K562 (cell line): ENCODE measurements around the gene SFRP2. TPM values are rescaled to one million over a fixed set of nuclear protein-coding genes. Genes with fewer than 3 reads are reported as not detected.

Experiments
- ATAC-seq: fragments of 200-7000 bp; cut with Tn5 transposase; 3 replicates; pipeline ENCODE4 v1.9.1; 2020; ENCODE audit warnings: moderate library complexity
- BruUV-seq: library from RNA; stranded (reverse); fragments of 400-500 nt; replicated peaks from 2 replicates; lab custom pipeline; 2021; lab: Mats Ljungman, UMichigan
- CTCF ChIA-PET: fragments of 300-600 bp; formaldehyde crosslinking; extraction: SDS; loops from one replicate; lab custom pipeline; 2021; ENCODE audit warnings: low intra/inter-chr PET ratio; lab: Yijun Ruan, JAX
- POLR2A ChIA-PET: fragments of 300-600, 350-650 bp; sonication (Branson Sonifier 250); formaldehyde crosslinking; extraction: SDS; loops from one replicate; lab custom pipeline; 2021; ENCODE audit warnings: antibody characterized with exemption, inconsistent platforms; lab: Yijun Ruan, JAX
- DNase-seq, 4 experiments: peaks; one replicate each; pipeline versions ENCODE4 v3.0.0 to v3.0.0-alpha.2; 2011 to 2018; ENCODE audit warnings: low spot score in 3 of 4, mixed read lengths in 3 of 4; ENCODE audit errors: extremely low read depth in 1 of 4
- FAIRE-seq: peaks from 2 replicates; lab custom pipeline; 2011; peaks lifted over from hg19 to GRCh38; lab: Jason Lieb, UNC
- H2AFZ ChIP-seq: 2 replicates; pipeline ENCODE4 v1.6.0; 2011; ENCODE audit warnings: low read depth, low read length, control low read depth, inconsistent platforms
- H3K27ac ChIP-seq: fragments of 200-600 bp; 3 replicates; pipeline ENCODE4 v1.8.0; 2011; ENCODE audit warnings: low read depth, mild to moderate bottlenecking, control low read depth, inconsistent platforms, low read length, moderate library complexity, mixed read lengths; ENCODE audit errors: extremely low read depth
- H3K27me3 ChIP-seq, 2 experiments: fragments of 300-600 bp in 1 of 2; 2 replicates in 1 of 2; 3 replicates in 1 of 2; pipeline versions ENCODE4 v1.6.0 to v1.8.0; 2011; ENCODE audit warnings: inconsistent platforms in 2 of 2, low read length in 2 of 2, mild to moderate bottlenecking in 1 of 2, mixed read lengths in 1 of 2, moderate library complexity in 1 of 2; ENCODE audit not compliant: control insufficient read depth in 2 of 2, insufficient read depth in 2 of 2
- H3K36me3 ChIP-seq: fragments of 300-600 bp; 3 replicates; pipeline ENCODE4 v1.8.0; 2011; ENCODE audit warnings: mild to moderate bottlenecking, low read length, inconsistent platforms; ENCODE audit not compliant: control insufficient read depth, insufficient read depth
- H3K4me1 ChIP-seq, 2 experiments: fragments of 200-600 bp in 1 of 2; replicated peaks in 1 of 2; 2 replicates in 1 of 2; 3 replicates in 1 of 2; pipeline versions ENCODE4 v1.5.1 to v1.8.0; 2011; ENCODE audit warnings: inconsistent platforms in 2 of 2, low read length in 2 of 2, mild to moderate bottlenecking in 1 of 2, mixed read lengths in 1 of 2, moderate library complexity in 1 of 2; ENCODE audit not compliant: control insufficient read depth in 2 of 2, insufficient read depth in 2 of 2
- H3K4me2 ChIP-seq: 2 replicates; pipeline ENCODE4 v1.6.1; 2011; ENCODE audit warnings: low read length, control low read depth, inconsistent platforms, mixed read lengths; ENCODE audit not compliant: insufficient read depth
- H3K4me3 ChIP-seq: fragments of 200-600 bp; sonication (generic), shearing (Covaris generic); 2 replicates; pipeline ENCODE4 v1.5.1; 2016; ENCODE audit warnings: control low read depth, inconsistent platforms
- H3K79me2 ChIP-seq: fragments of 200-600 bp; 3 replicates; pipeline ENCODE4 v1.8.0; 2011; ENCODE audit warnings: low read length, inconsistent platforms; ENCODE audit not compliant: control insufficient read depth, insufficient read depth
- H3K9ac ChIP-seq, 2 experiments: 2 replicates each; pipeline versions ENCODE4 v1.6.0 to v1.6.1; 2011; ENCODE audit warnings: low read depth in 2 of 2, low read length in 2 of 2, control low read depth in 1 of 2, inconsistent platforms in 1 of 2, mild to moderate bottlenecking in 1 of 2, mixed read lengths in 1 of 2; ENCODE audit not compliant: insufficient read depth in 1 of 2
- H3K9me1 ChIP-seq: one replicate; pipeline ENCODE4 v1.6.0; 2011; ENCODE audit warnings: inconsistent platforms, mild to moderate bottlenecking, low read length, moderate library complexity; ENCODE audit not compliant: control insufficient read depth, insufficient read depth
- H3K9me3 ChIP-seq: replicated peaks from 2 replicates; pipeline ENCODE4 v1.5.1; 2011; ENCODE audit warnings: low read depth, low read length, inconsistent platforms; ENCODE audit not compliant: control insufficient read depth, insufficient read depth
- H4K20me1 ChIP-seq: replicated peaks from 2 replicates; pipeline ENCODE4 v1.6.1; 2011; ENCODE audit warnings: low read length, inconsistent platforms, mixed read lengths; ENCODE audit not compliant: control insufficient read depth, insufficient read depth
- AFF4 ChIP-seq: sonication (generic); formaldehyde crosslinking; IDR thresholded peaks from 2 replicates; pipeline ENCODE4 v1.8.0; 2023; ENCODE audit warnings: mild to moderate bottlenecking, missing genetic modification reagents
- BHLHE40 ChIP-seq: IDR thresholded peaks from 2 replicates; pipeline ENCODE4 v1.6.1; 2011; ENCODE audit warnings: low read length, improper control_type of control experiment
- CBFB ChIP-seq: sonication (generic); formaldehyde crosslinking; IDR thresholded peaks from 2 replicates; pipeline ENCODE4 v1.4.0; 2020; ENCODE audit warnings: mild to moderate bottlenecking, missing genetic modification reagents
- ETS2 ChIP-seq: IDR thresholded peaks from 2 replicates; pipeline ENCODE4 v1.6.1; 2016; ENCODE audit warnings: borderline replicate concordance, missing genetic modification characterization, mild to moderate bottlenecking, moderate library complexity, missing compliant biosample characterization; ENCODE audit not compliant: poor library complexity, severe bottlenecking
- EWSR1 ChIP-seq: fragments of 450-650 bp; IDR thresholded peaks from 2 replicates; pipeline ENCODE4 v1.6.1; 2018; ENCODE audit warnings: borderline replicate concordance, mild to moderate bottlenecking, low read depth, moderate library complexity; ENCODE audit not compliant: partially characterized antibody
- HDAC3 ChIP-seq: fragments of 450-650 bp; IDR thresholded peaks from 2 replicates; pipeline ENCODE4 v1.6.1; 2018; ENCODE audit warnings: borderline replicate concordance, mild to moderate bottlenecking, moderate library complexity; ENCODE audit not compliant: partially characterized antibody
- NCOA4 ChIP-seq: fragments of 450-650 bp; IDR thresholded peaks from 2 replicates; pipeline ENCODE4 v1.6.1; 2018; ENCODE audit warnings: mild to moderate bottlenecking; ENCODE audit not compliant: partially characterized antibody
- NELFE ChIP-seq: IDR thresholded peaks from 2 replicates; pipeline ENCODE4 v1.6.1; 2011; ENCODE audit warnings: mild to moderate bottlenecking; ENCODE audit not compliant: insufficient read depth, insufficient read length
- NR2C1 ChIP-seq, 2 experiments: fragments of 450-650 bp; IDR thresholded peaks; 2 replicates each; pipeline ENCODE4 v1.6.1; 2017; ENCODE audit warnings: mild to moderate bottlenecking in 2 of 2, antibody characterized with exemption in 1 of 2, inconsistent platforms in 1 of 2, missing compliant biosample characterization in 1 of 2, missing genetic modification characterization in 1 of 2
- NR2F6 ChIP-seq: fragments of 450-650 bp; formaldehyde crosslinking; IDR thresholded peaks from 2 replicates; pipeline ENCODE4 v1.4.0; 2020; ENCODE audit warnings: mild to moderate bottlenecking
- PCBP2 ChIP-seq: fragments of 200-400 bp; formaldehyde crosslinking; IDR thresholded peaks from 2 replicates; pipeline ENCODE4 v1.6.1; 2018; ENCODE audit warnings: low read length, low read depth, mild to moderate bottlenecking, moderate library complexity; ENCODE audit not compliant: poor library complexity, severe bottlenecking
- SUPT5H ChIP-seq: fragments of 450-650 bp; IDR thresholded peaks from 2 replicates; pipeline ENCODE4 v1.6.1; 2016
- ZKSCAN8 ChIP-seq: fragments of 200-800 bp; sonication (Bioruptor generic); IDR thresholded peaks from 2 replicates; pipeline ENCODE4 v1.6.1; 2016; ENCODE audit warnings: missing genetic modification characterization, missing compliant biosample characterization
- ZNF143 ChIP-seq: sonication (generic); formaldehyde crosslinking; IDR thresholded peaks from 2 replicates; pipeline ENCODE4 v1.9.0; 2022; ENCODE audit warnings: mild to moderate bottlenecking, missing genetic modification reagents
- ZNF644 ChIP-seq: fragments of 200-800 bp; sonication (Bioruptor generic); IDR thresholded peaks from 2 replicates; pipeline ENCODE4 v1.6.1; 2016; ENCODE audit warnings: low read depth, missing genetic modification characterization, missing compliant biosample characterization
- WGBS: fragments of 100-300 bp; shearing (Covaris generic); methylation state at CpG from one replicate; pipeline ENCODE4 v1.1.6; 2016; ENCODE audit warnings: low coverage, mixed read lengths; ENCODE audit not compliant: insufficient coverage; ENCODE audit errors: missing lambda C conversion rate; 5-methylcytosine and 5-hydroxymethylcytosine counted together
- in situ Hi-C: fragments of 300-500 bp; cut with MboI; formaldehyde crosslinking; loops from 4 replicates; pipeline ENCODE4 v1.15.0; 2018; ENCODE audit warnings: inconsistent platforms, mixed read lengths
- intact Hi-C: fragments of 100-400 bp; cut with micrococcal nuclease; formaldehyde crosslinking; loops from 2 replicates; pipeline ENCODE4 v1.14.2; 2022
- polyA plus RNA-seq, 8 experiments: library from polyadenylated mRNA; depleted of rRNA in 4 of 8; stranded (reverse) in 5 of 8; unstranded in 3 of 8; fragments of >200 nt; fragmentation: Nextera tagmentation in 2 of 8; fragmentation: Illumina TruSeq in 1 of 8; extraction: Ambion mirVana in 2 of 8; extraction: Trizol in 1 of 8; gene quantifications; 2 replicates each; pipeline versions ENCODE4 v1.2.1 to v1.2.3, GENCODE V29; 2011 to 2014; ENCODE audit warnings: inconsistent platforms in 1 of 8, missing spikeins in 1 of 8
- total RNA-seq, 7 experiments: library from RNA; depleted of rRNA in 6 of 7; stranded (reverse); fragments of >200 nt in 6 of 7; fragmentation: Illumina TruSeq in 2 of 7; extraction: Trizol in 2 of 7; gene quantifications; 2 replicates each; pipeline versions ENCODE4 v1.2.1 to v1.2.3, GENCODE V29; 2011 to 2021; ENCODE audit warnings: low replicate concordance in 1 of 7

Gene SFRP2
- total and polyA plus RNA-seq, 9 of the 15 experiments (the other 6 are each of a cell fraction or from before 2014, with no cell fraction given): 0.29 TPM; not detected in 8

GRCh38 chr4:153745651-153746050, 43.2 kb downstream of the SFRP2 start (continued):
- TF ChIP-seq AFF4 (CRISPR knock-in tag) (no peak), HDAC3 (no peak), NELFE (no peak), ETS2 (tag) (no peak)

- intact Hi-C loops: no loop called here
- TF ChIP-seq ZKSCAN8 (CRISPR knock-in tag) (no peak), PCBP2 (no peak), ZNF143 (CRISPR knock-in tag) (no peak), NR2C1 (IDR thresholded peaks at IDR 0.05) (no peak), NR2C1 (tag; IDR thresholded peaks at IDR 0.05) (no peak), BHLHE40 (no peak), ZNF644 (tag) (no peak), SUPT5H (no peak), NR2F6 (CRISPR knock-in tag) (no peak), NCOA4 (no peak), EWSR1 (no peak), CBFB (CRISPR knock-in tag) (no peak)
- Histone ChIP-seq H2AFZ (no peak overlapping the region), H3K9me1 (no peaks in the 10 kb centered on the region), H3K4me3 (no peak overlapping the region), H3K79me2 (no peaks in the 10 kb centered on the region), H3K9me3 (no peaks in the 10 kb centered on the region), H3K4me1 (no peaks in the 10 kb centered on the region), H3K9ac (no peak overlapping the region), H3K36me3 (no peaks in the 10 kb centered on the region), H3K27me3 (peaks cover 0 to 12% of the 10 kb centered on the region in 2 experiments; a peak in 4 of 5 replicates), H3K4me2 (no peak overlapping the region), H3K27ac (no peak overlapping the region), H4K20me1 (no peaks in the 10 kb centered on the region)
- in situ Hi-C loops: no loop called here
- ChIA-PET CTCF (no interaction called here), POLR2A (no interaction called here)
- DNase-seq: no peak
- FAIRE-seq: no peak
- 0% methylated on average over 2 of the region's 2 CpGs for WGBS
- ATAC-seq: no peak
- no TSS peak for BruUV-seq
These were observed 47.3 kb downstream of the SFRP2 start for GRCh38 chr4:153741541-153741940.
